OCI-LY3 (cell line): Measurements from ENCODE around the gene RCN2.

Source experiments
- EZH2phosphoT487 ChIP-seq: fragments of 200-600 bp; shearing (Covaris generic); IDR thresholded peaks from 2 replicates; pipeline ENCODE4 v1.6.1; 2018; ENCODE audit warnings: antibody characterized with exemption, mixed run types, low read depth
- TF ChIP-seq, protein P1 (sequence below): fragments of 200-600, 300-600 bp; sonication (generic); IDR thresholded peaks from 2 replicates; pipeline ENCODE4 v1.5.1; 2014; ENCODE audit warnings: antibody characterized with exemption, low read length, low read depth

- TF ChIP-seq, protein P1, sequence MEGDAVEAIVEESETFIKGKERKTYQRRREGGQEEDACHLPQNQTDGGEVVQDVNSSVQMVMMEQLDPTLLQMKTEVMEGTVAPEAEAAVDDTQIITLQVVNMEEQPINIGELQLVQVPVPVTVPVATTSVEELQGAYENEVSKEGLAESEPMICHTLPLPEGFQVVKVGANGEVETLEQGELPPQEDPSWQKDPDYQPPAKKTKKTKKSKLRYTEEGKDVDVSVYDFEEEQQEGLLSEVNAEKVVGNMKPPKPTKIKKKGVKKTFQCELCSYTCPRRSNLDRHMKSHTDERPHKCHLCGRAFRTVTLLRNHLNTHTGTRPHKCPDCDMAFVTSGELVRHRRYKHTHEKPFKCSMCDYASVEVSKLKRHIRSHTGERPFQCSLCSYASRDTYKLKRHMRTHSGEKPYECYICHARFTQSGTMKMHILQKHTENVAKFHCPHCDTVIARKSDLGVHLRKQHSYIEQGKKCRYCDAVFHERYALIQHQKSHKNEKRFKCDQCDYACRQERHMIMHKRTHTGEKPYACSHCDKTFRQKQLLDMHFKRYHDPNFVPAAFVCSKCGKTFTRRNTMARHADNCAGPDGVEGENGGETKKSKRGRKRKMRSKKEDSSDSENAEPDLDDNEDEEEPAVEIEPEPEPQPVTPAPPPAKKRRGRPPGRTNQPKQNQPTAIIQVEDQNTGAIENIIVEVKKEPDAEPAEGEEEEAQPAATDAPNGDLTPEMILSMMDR = no peak
- TF ChIP-seq EZH2phosphoT487 = no peak
These were observed 71.7 kb downstream of the RCN2 start for GRCh38 chr15:77002954-77003912.
